ENCODE results near the gene EPN2. TPM values are rescaled to one million over a fixed set of nuclear protein-coding genes. Genes with fewer than 3 reads are reported as not detected.

EPN2 gene
- polyA plus RNA-seq, 1 of the 3 experiments (the other 2 are of a cell fraction): 38.9 TPM

DNA sequence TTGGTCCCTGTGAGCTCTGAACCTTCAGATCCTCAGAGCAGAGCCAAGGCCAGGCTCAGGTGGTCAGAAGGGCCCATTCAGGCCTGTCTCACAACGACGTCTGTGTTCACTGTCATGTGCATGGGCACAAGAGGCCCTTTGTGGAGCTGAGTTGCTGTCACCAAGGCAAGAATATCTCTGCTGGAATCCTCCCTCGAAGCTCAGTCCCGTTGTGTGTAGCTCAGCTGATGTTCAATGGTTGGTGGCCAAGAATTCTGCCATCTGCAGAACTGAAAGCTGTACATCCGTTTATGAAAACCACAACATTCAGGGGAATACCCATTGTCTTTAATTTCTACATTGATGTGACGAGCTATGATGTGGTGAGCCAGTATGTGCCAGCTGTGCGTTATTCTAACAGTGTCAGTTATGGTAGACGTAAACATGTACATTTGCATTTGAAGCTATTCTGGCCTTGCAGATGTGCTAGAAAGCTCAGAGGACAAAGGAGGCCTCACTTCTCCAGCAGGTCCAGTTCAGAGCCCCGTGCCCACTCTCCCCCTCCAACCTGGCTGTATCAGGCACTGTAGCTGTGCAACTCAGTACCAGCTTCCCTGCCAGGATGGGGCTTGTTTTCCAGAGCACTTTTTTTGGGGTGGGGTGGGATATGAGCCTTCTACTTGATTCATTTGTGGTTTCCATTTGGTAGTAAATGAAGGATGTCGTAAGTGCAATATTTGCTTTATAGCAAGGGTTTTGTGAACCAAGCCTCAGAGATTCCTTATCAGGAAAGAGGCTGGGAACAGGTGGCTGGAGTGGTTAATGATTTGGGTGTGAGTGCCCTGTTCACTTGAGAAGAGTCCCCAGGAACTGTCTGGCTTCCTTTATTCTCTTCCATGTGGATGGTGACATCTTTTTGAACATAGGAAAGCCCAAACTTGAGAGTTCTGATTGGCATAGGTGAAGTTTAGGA lies 69.3 kb downstream of the EPN2 start:
- H3K9me3 ChIP-seq: no peaks in the 10 kb centered on the region
- H3K4me1 ChIP-seq (ENCODE audit: control insufficient read depth in 1 of 2, insufficient read depth in 2 of 2, low read depth in 1 of 2, low read length in 1 of 2): peaks cover 12 to 15% of the 10 kb centered on the region in 2 experiments; a peak in 2 of 4 replicates
- no peak overlapping the region for H2AFZ ChIP-seq (ENCODE audit: low read depth)
- ChIA-PET POLR2A (interaction anchor here (1.1 kb wide), 1 partner anchor 12 kb away, joined by 3 read pairs; no protein-coding TSS in a partner anchor), CTCF (interaction anchor here (1.0 to 1.5 kb wide), 3 partner anchors 15 to 18 kb away, joined by 3 to 5 read pairs (median 4); no protein-coding TSS in a partner anchor)
- H3K4me3 ChIP-seq (ENCODE audit: low read depth in 2 of 2, low read length in 1 of 2): no peak overlapping the region
- no peak overlapping the region for H3K27ac ChIP-seq (ENCODE audit: low read depth in 2 of 2, low read length in 1 of 2)
- TF ChIP-seq MXI1 (IDR thresholded peaks at IDR 0.05; ENCODE audit: low read depth, low read length): no peak
- TF ChIP-seq, protein P1, sequence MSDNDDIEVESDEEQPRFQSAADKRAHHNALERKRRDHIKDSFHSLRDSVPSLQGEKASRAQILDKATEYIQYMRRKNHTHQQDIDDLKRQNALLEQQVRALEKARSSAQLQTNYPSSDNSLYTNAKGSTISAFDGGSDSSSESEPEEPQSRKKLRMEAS (IDR thresholded peaks at IDR 0.05; ENCODE audit: low read depth): no peak
- TF ChIP-seq, protein P2, sequence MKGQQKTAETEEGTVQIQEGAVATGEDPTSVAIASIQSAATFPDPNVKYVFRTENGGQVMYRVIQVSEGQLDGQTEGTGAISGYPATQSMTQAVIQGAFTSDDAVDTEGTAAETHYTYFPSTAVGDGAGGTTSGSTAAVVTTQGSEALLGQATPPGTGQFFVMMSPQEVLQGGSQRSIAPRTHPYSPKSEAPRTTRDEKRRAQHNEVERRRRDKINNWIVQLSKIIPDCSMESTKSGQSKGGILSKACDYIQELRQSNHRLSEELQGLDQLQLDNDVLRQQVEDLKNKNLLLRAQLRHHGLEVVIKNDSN (IDR thresholded peaks at IDR 0.05; ENCODE audit: borderline replicate concordance, low read depth): no peak
- no peak for TF ChIP-seq MEF2A (IDR thresholded peaks at IDR 0.05; ENCODE audit: borderline replicate concordance, low read depth)
- TF ChIP-seq FOSL2 (IDR thresholded peaks at IDR 0.05; ENCODE audit: borderline replicate concordance, low read depth): no peak
- TF ChIP-seq CHD2 (IDR thresholded peaks at IDR 0.05; ENCODE audit: low read length, partially characterized antibody): no peak
- TF ChIP-seq RFX5 (IDR thresholded peaks at IDR 0.05; ENCODE audit: low read length): no peak
- TF ChIP-seq FOXM1 (IDR thresholded peaks at IDR 0.05; ENCODE audit: low read depth): no peak
- TF ChIP-seq ELF1 (IDR thresholded peaks at IDR 0.05): no peak
- TF ChIP-seq NFIC (IDR thresholded peaks at IDR 0.05; ENCODE audit: borderline replicate concordance): no peak
- no peak for TF ChIP-seq JUND (IDR thresholded peaks at IDR 0.05)
- TF ChIP-seq RXRA (IDR thresholded peaks at IDR 0.05; ENCODE audit: borderline replicate concordance, low read depth): no peak
- TF ChIP-seq TAF1 (IDR thresholded peaks at IDR 0.05; ENCODE audit: borderline replicate concordance, low read depth, low read length): no peak
- H3K79me2 ChIP-seq (ENCODE audit: insufficient read depth): peaks cover 15% of the 10 kb centered on the region; the same call in 1 of the 2 replicates
- peaks cover 6 to 7% of the 10 kb centered on the region in 2 experiments for H3K36me3 ChIP-seq (replicated peaks in 1 of 2; ENCODE audit: control insufficient read depth in 1 of 2, insufficient read depth in 2 of 2, low read length in 1 of 2)
- H3F3A ChIP-seq (replicated peaks; ENCODE audit: insufficient read depth): peaks cover 5% of the 10 kb centered on the region
- 0 out of 2 replicates have a peak, but pooled peaks cover 3% of the 10 kb centered on the region for H4K20me1 ChIP-seq (ENCODE audit: insufficient read depth)
- WGBS (ENCODE audit: low lambda C conversion rate): 92% methylated on average over 10 of the region's 10 CpGs
- no peaks in the 10 kb centered on the region for H3K27me3 ChIP-seq (ENCODE audit: insufficient read depth)
- no peak for DNase-seq
- H3K9ac ChIP-seq: no peak overlapping the region
- H3K4me2 ChIP-seq: no peak overlapping the region
- H3K9me2 ChIP-seq: no peaks in the 10 kb centered on the region

DNA sequence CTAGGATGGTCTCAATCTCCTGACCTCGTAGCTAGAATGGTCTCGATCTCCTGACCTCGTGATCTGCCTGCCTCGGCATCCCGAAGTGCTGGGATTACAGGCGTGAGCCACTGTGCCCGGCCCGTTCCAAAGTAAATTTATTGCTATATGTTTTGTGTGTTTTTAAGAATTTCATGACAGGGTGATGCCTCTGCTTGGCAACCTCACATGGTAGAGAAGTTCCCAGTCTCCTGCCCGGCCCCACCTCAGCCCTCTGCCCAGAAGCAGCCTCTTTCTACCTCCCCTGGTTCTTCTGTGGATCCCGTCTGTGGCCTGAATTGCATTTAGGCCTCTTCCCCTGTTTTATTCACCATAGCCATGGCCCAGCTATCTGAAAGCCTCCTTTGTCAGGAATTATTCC lies 70.4 kb downstream of the EPN2 start:
- CTCF ChIA-PET: interaction anchor here (1.5 kb wide), 1 partner anchor 14 kb away, joined by 5 read pairs; no protein-coding TSS in a partner anchor

More for the DNA sequence above, 70.4 kb downstream of the EPN2 start:
- Histone ChIP-seq H3F3A (replicated peaks; ENCODE audit: insufficient read depth) (peaks cover 8% of the 10 kb centered on the region), H3K36me3 (replicated peaks in 1 of 2; ENCODE audit: control insufficient read depth in 1 of 2, insufficient read depth in 2 of 2, low read length in 1 of 2) (peaks cover 11 to 14% of the 10 kb centered on the region in 2 experiments), H3K9me3 (no peaks in the 10 kb centered on the region), H3K27me3 (ENCODE audit: insufficient read depth) (no peaks in the 10 kb centered on the region), H3K27ac (ENCODE audit: low read depth in 2 of 2, low read length in 1 of 2) (no peak overlapping the region), H3K79me2 (ENCODE audit: insufficient read depth) (peaks cover 15% of the 10 kb centered on the region; the same call in 1 of the 2 replicates), H3K4me1 (ENCODE audit: control insufficient read depth in 1 of 2, insufficient read depth in 2 of 2, low read depth in 1 of 2, low read length in 1 of 2) (peaks cover 19 to 22% of the 10 kb centered on the region in 2 experiments; a peak in 3 of 4 replicates), H3K4me3 (ENCODE audit: low read depth in 2 of 2, low read length in 1 of 2) (no peak overlapping the region), H3K4me2 (no peak overlapping the region), H2AFZ (ENCODE audit: low read depth) (no peak overlapping the region), H3K9ac (no peak overlapping the region), H4K20me1 (ENCODE audit: insufficient read depth) (0 out of 2 replicates have a peak, but pooled peaks cover 3% of the 10 kb centered on the region), H3K9me2 (no peaks in the 10 kb centered on the region)
- POLR2A ChIA-PET: no interaction called here
- no peak for TF ChIP-seq RFX5 (IDR thresholded peaks at IDR 0.05; ENCODE audit: low read length)
- TF ChIP-seq POLR2AphosphoS5 (IDR thresholded peaks at IDR 0.05; ENCODE audit: low read depth, low read length): no peak
- TF ChIP-seq, protein P3, sequence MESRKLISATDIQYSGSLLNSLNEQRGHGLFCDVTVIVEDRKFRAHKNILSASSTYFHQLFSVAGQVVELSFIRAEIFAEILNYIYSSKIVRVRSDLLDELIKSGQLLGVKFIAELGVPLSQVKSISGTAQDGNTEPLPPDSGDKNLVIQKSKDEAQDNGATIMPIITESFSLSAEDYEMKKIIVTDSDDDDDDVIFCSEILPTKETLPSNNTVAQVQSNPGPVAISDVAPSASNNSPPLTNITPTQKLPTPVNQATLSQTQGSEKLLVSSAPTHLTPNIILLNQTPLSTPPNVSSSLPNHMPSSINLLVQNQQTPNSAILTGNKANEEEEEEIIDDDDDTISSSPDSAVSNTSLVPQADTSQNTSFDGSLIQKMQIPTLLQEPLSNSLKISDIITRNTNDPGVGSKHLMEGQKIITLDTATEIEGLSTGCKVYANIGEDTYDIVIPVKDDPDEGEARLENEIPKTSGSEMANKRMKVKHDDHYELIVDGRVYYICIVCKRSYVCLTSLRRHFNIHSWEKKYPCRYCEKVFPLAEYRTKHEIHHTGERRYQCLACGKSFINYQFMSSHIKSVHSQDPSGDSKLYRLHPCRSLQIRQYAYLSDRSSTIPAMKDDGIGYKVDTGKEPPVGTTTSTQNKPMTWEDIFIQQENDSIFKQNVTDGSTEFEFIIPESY (IDR thresholded peaks at IDR 0.05; ENCODE audit: borderline replicate concordance, low read depth): no peak
- no peak for TF ChIP-seq MEF2A (IDR thresholded peaks at IDR 0.05; ENCODE audit: borderline replicate concordance, low read depth)
- TF ChIP-seq, protein P1 (IDR thresholded peaks at IDR 0.05; ENCODE audit: low read depth): no peak
- TF ChIP-seq, protein P4, sequence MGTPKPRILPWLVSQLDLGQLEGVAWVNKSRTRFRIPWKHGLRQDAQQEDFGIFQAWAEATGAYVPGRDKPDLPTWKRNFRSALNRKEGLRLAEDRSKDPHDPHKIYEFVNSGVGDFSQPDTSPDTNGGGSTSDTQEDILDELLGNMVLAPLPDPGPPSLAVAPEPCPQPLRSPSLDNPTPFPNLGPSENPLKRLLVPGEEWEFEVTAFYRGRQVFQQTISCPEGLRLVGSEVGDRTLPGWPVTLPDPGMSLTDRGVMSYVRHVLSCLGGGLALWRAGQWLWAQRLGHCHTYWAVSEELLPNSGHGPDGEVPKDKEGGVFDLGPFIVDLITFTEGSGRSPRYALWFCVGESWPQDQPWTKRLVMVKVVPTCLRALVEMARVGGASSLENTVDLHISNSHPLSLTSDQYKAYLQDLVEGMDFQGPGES (IDR thresholded peaks at IDR 0.05; ENCODE audit: low read depth, low read length): no peak
- no peak for TF ChIP-seq ELF1 (IDR thresholded peaks at IDR 0.05)
- no peak for TF ChIP-seq TEAD4 (IDR thresholded peaks at IDR 0.05; ENCODE audit: borderline replicate concordance, insufficient read depth)
- TF ChIP-seq FOSL2 (IDR thresholded peaks at IDR 0.05; ENCODE audit: borderline replicate concordance, low read depth): no peak
- WGBS (ENCODE audit: low lambda C conversion rate): 98% methylated on average over 10 of the region's 10 CpGs
- DNase-seq: no peak

All from SK-N-SH (cell line).